Right lobe of liver (tissue), 6 donors: ENCODE data around the gene KIF1A. TPM values are rescaled to one million over a fixed set of nuclear protein-coding genes. Genes with fewer than 3 reads are reported as not detected.

ENCODE experiments used
- ATAC-seq, 4 donors: fragments of 200-7000 bp; cut with Tn5 transposase; one replicate each; pipeline ENCODE4 v1.9.1; 2020; ENCODE audit warnings: mild to moderate bottlenecking in 4 of 4, moderate library complexity in 4 of 4
- DNase-seq, 3 donors: peaks; one replicate each; pipeline ENCODE4 v3.0.0-alpha.2; 2020
- H3K27ac ChIP-seq, 3 donors: fragments of 200-600 bp; one replicate each; pipeline ENCODE4 v1.8.0; 2022
- H3K27me3 ChIP-seq, 2 donors: fragments of 200-600 bp; one replicate each; pipeline ENCODE4 v1.8.0; 2022
- H3K36me3 ChIP-seq, 4 donors: fragments of 200-600 bp; sonication (generic) in 1 of 4; one replicate each; pipeline versions ENCODE4 v1.5.1 to v1.8.0; 2017 to 2022; ENCODE audit warnings: control low read depth in 1 of 4
- H3K4me1 ChIP-seq, 4 donors: fragments of 200-600 bp; sonication (generic) in 1 of 4; one replicate each; pipeline versions ENCODE4 v1.5.1 to v1.8.0; 2017 to 2022; ENCODE audit warnings: control low read depth in 1 of 4
- H3K4me3 ChIP-seq, 3 donors: fragments of 200-600 bp; one replicate each; pipeline ENCODE4 v1.8.0; 2022
- H3K9me3 ChIP-seq, 4 donors: fragments of 200-600 bp; sonication (generic) in 1 of 4; one replicate each; pipeline versions ENCODE4 v1.5.1 to v1.8.0; 2017 to 2022; ENCODE audit warnings: control low read depth in 1 of 4
- POLR2A ChIP-seq: fragments of 450-650 bp; IDR thresholded peaks from one replicate; pipeline ENCODE4 v1.6.1; 2017; ENCODE audit warnings: antibody characterized with exemption, mild to moderate bottlenecking
- WGBS: methylation state at CpG from one replicate; pipeline ENCODE4 v1.1.6; 2018; ENCODE audit warnings: low coverage, low lambda C conversion rate; ENCODE audit not compliant: insufficient coverage; ENCODE audit errors: missing lambda C conversion rate; 5-methylcytosine and 5-hydroxymethylcytosine counted together
- intact Hi-C, 2 donors: fragments of 100-400 bp; cut with DNase I; formaldehyde crosslinking; loops; one replicate each; pipeline versions ENCODE4 v1.11.2 to v1.14.1; 2022
- total RNA-seq, 6 experiments: library from RNA; depleted of rRNA in 2 of 6; stranded (reverse); fragments of >200 nt in 2 of 6; fragmentation: NEBNext Ultra II Directional in 3 of 6; extraction: Animal tissue kit (Norgen Biotek cat#: 25700) in 3 of 6; gene quantifications; one replicate each; pipeline versions ENCODE4 v1.1.0 to v1.2.4, GENCODE V29; 2016 to 2023
- TF ChIP-seq, protein P1 (sequence below), 4 donors: fragments of 200-600 bp in 3 of 4; fragments of 450-650 bp in 1 of 4; IDR thresholded peaks; one replicate each; pipeline versions ENCODE4 v1.5.1 to v1.8.0; 2016 to 2022; ENCODE audit warnings: antibody characterized with exemption in 4 of 4, mild to moderate bottlenecking in 2 of 4
- donor health status: DM: no; HTN: yes; CAD: no.
- donor health status: DM: no; HTN: no; CAD: no.
- donor health status: DM: no; HTN: no; CAD: no.
- donor health status: DM: no; HTN: yes; CAD: no.
- donor health status: DM: no; HTN: yes; CAD: no.

Gene KIF1A
- total RNA-seq, 6 experiments from 2014 or later, result 0.31 to 0.87 (median 0.56) TPM

- H3K4me3 ChIP-seq, result no peak overlapping the region
- DNase-seq (peak in 2 of 3 donors; percentile 13 to 46), ATAC-seq (no peak)
- intact Hi-C loops, result no loop called here
- H3K9me3 ChIP-seq, result no peaks in the 10 kb centered on the region
- H3K27ac ChIP-seq, result no peak overlapping the region
- H3K27me3 ChIP-seq, result no peaks in the 10 kb centered on the region
- no peaks in the 10 kb centered on the region for H3K36me3 ChIP-seq
- 60% methylated on average over 1 of the region's 17 CpGs for WGBS
- H3K4me1 ChIP-seq, result no peaks in the 10 kb centered on the region
- TF ChIP-seq, protein P1, sequence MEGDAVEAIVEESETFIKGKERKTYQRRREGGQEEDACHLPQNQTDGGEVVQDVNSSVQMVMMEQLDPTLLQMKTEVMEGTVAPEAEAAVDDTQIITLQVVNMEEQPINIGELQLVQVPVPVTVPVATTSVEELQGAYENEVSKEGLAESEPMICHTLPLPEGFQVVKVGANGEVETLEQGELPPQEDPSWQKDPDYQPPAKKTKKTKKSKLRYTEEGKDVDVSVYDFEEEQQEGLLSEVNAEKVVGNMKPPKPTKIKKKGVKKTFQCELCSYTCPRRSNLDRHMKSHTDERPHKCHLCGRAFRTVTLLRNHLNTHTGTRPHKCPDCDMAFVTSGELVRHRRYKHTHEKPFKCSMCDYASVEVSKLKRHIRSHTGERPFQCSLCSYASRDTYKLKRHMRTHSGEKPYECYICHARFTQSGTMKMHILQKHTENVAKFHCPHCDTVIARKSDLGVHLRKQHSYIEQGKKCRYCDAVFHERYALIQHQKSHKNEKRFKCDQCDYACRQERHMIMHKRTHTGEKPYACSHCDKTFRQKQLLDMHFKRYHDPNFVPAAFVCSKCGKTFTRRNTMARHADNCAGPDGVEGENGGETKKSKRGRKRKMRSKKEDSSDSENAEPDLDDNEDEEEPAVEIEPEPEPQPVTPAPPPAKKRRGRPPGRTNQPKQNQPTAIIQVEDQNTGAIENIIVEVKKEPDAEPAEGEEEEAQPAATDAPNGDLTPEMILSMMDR (IDR thresholded peaks at IDR 0.05), result no peak
- TF ChIP-seq POLR2A, result no peak
These were observed 33.1 kb downstream of the KIF1A start for GRCh38 chr2:240786871-240787311.

- no peak for DNase-seq
- H3K27me3 ChIP-seq, result no peaks in the 10 kb centered on the region
- no peak for TF ChIP-seq POLR2A
- TF ChIP-seq, protein P1 (IDR thresholded peaks at IDR 0.05), result no peak
These were observed 33.6 kb downstream of the KIF1A start for GRCh38 chr2:240786355-240786841.

GRCh38 chr2:240785424-240786335 lies 34.3 kb downstream of the KIF1A start:
- intact Hi-C loops, result no loop called here
- Histone ChIP-seq H3K4me1 (no peaks in the 10 kb centered on the region), H3K4me3 (no peak overlapping the region), H3K9me3 (no peaks in the 10 kb centered on the region), H3K36me3 (no peaks in the 10 kb centered on the region), H3K27ac (no peak overlapping the region), H3K27me3 (no peaks in the 10 kb centered on the region)
- peak in 2 of 3 donors; percentile 14 to 53 for DNase-seq
- WGBS, result no CpG with 5 or more reads among the region's 25 CpGs
- TF ChIP-seq, protein P1 (IDR thresholded peaks at IDR 0.05), result no peak
- no peak for TF ChIP-seq POLR2A
- ATAC-seq, result no peak

More at GRCh38 chr2:240786355-240786841, 33.6 kb downstream of the KIF1A start:
- WGBS, result 85% methylated on average over 5 of the region's 8 CpGs
- ATAC-seq, result no peak
- Histone ChIP-seq H3K9me3 (no peaks in the 10 kb centered on the region), H3K4me1 (no peaks in the 10 kb centered on the region), H3K4me3 (no peak overlapping the region), H3K36me3 (no peaks in the 10 kb centered on the region), H3K27ac (no peak overlapping the region)
- intact Hi-C loops, result no loop called here

- no peak overlapping the region for H3K27ac ChIP-seq
- WGBS, result no CpG with 5 or more reads among the region's 25 CpGs
- ATAC-seq, result no peak
- H3K36me3 ChIP-seq, result no peaks in the 10 kb centered on the region
- H3K9me3 ChIP-seq, result no peaks in the 10 kb centered on the region
- no peak overlapping the region for H3K4me3 ChIP-seq
- peak in 2 of 3 donors; percentile 14 to 47 for DNase-seq
- H3K27me3 ChIP-seq, result no peaks in the 10 kb centered on the region
- H3K4me1 ChIP-seq, result no peaks in the 10 kb centered on the region
- TF ChIP-seq, protein P1 (IDR thresholded peaks at IDR 0.05), result no peak
- TF ChIP-seq POLR2A, result no peak
- intact Hi-C loops, result no loop called here
These were observed 35.2 kb downstream of the KIF1A start for GRCh38 chr2:240784629-240785423.
